NCI-H146 treated with DMSO at 0.1 percent for 48 hours (cell line): ENCODE data around the gene RFFL.

Source experiments
- DNase-seq: peaks from one replicate; lab custom pipeline; 2025; ENCODE audit not compliant: unreplicated experiment; lab: John Stamatoyannopoulos, UW

The RFFL gene

DNA sequence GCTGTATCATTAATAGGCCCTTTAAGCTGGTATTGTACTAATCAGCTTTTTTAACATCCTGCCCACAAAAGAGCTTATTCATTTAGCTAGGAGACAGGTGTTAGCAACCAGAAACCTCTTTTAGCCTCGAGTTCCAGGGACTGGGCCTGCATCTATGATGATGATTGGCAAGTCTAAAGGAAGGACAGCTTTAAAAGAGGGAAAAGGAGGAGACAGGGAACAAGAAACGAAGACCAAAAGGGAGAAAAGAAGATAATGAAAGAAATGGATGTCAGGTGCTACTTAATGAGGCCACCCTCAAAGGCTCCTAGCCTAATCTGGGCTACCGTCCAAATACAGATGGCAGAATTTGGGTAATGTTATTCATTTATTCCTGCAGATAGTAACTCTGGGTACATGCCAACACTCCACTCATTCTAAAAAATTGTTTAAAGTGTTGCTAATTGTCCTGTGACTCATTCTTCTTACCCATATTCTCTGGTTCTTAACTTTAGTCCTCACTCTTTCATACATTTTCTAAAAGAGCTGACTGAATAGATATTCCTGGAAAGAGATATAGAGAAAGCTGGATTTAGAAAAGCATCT is 18.7 kb upstream of the RFFL start:
- no peak for DNase-seq

DNA sequence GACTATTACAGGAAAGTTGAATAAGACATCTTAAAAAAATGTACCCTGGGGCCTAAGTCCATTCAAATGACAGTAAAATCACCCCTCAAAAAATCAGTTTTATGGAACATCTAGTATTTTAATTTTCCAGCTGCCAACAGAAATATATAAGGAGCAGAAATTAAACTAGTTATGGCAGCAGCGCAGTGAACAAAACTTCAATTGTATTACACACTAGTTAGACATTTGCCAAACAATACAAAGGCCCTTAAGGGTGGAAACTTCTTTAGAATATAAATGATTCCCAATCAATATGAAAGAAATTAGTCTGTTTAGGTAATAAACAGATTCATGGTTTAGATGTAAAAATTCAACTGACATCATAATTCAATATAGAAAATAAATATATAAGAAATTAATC is 18.1 kb upstream of the RFFL start:
- DNase-seq: no peak

DNA sequence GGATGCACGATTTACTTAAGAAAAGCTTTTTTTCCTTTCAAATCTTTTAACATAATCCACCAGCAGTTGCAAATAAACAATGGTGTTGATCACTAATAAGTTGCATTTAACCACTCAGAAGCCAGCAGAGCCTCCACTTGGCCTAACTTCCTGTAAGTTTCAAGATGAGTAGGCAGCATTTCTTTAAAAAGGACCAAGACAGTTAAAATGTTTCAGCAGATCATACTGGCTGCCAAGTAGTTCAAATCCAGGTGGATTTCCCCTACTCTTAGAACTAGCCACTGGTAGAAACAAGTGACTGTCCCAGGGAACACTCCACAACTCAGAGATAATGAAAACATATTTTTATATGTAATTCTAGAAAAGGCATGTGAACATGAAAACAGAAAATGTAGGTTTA is 17.0 kb upstream of the RFFL start:
- DNase-seq: no peak

DNA sequence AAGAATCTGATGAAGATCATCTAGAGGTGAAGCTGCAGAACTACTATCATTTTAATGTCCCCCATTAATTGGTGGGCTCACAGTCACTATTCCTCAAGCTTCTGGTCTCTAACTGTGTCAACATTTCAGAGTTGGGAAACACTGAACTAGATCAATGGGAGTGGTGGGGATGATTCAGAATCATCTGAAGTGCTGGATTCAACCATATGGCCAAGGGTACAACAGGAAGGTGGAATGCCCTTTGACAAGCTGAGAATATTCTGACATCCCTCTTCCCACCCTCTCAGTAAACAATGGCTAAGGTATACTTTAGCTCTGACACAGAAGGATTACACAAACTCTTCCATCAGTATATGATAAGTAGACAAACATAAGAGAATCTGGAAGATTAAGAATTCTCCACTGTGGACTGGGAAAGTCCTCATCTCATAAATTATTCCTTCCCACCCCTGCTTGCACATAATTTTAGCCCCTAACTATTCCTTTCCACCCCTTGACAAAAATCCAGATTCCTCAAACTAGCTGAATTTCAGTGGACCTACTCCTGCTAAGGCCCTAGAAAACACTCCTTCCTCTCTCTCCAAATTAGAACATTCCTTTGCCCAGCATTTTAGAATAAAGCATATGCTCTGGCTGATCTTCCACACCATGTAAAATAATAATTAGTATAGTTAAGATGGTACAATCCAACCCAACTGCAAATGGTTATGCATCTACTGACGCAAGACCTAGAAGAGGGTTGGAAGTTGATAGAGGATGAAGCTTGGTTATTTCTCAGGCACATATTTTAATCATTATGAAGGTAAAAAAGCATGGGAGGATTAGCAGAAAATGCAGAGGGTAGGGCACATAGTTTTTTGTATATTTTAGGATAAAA is 16.3 kb upstream of the RFFL start:
- no peak for DNase-seq

DNA sequence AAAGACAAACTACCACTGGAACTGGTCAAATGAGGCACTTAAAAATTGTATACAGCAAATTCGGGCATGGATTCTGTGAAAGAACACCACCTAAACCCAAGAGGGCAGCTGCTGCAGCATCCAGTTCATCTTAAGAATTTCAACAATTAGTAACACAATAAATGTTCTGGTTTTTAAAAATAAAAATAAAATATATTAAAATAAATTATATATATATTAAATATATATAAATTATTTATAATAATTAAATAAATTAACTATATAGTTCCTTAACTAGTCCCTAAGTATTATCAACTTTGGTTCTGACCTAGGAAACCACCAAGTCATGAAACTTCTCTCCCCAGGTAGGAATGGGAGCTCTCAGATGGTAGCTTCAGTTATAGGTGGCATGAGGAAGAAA is 13.4 kb upstream of the RFFL start:
- no peak for DNase-seq

DNA sequence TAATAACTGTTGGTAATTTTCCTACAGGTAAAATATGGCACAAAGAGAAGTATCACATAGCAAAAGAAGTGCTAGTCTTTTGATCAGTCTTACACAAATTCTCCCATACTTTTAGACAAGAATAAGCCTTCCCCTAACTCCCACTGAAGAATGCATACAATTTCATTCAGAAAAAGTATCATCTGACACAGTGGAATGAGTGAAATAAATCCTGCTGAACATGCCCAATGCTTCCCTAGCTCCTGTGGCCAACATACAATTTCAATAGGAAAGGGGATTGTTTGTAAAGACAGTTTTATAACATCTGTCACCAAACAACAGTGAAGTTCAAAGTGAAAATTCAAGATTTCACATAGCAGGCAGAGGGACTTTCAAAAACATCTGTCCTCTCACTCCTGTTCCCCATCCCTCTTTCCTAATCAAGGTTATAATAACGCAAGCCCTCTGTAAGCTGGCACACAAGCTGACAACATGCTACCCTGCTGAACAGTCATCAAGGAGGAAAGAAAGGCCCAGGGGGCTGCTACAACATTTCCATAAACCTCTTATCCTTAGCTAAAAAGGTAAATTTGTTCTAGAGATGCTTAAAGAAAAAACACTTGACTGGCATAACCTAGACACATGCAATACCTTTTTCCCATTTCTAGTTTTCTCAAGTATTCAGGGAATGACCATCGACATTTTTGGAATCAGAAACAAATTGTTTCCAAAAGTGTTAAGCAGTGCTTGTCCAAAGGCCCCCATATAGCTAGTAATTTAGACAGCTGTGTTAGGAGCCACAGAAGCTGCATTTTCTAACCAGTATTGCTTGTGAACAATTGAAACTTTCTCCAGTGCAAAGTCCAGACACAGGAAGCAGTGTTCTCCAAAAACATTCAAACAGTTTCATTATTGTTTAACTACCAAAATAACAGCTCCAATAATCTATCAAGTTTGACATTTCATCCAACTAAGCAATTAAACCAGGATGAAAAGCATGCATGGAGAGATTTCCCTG is 11.5 kb upstream of the RFFL start:
- no peak for DNase-seq

DNA sequence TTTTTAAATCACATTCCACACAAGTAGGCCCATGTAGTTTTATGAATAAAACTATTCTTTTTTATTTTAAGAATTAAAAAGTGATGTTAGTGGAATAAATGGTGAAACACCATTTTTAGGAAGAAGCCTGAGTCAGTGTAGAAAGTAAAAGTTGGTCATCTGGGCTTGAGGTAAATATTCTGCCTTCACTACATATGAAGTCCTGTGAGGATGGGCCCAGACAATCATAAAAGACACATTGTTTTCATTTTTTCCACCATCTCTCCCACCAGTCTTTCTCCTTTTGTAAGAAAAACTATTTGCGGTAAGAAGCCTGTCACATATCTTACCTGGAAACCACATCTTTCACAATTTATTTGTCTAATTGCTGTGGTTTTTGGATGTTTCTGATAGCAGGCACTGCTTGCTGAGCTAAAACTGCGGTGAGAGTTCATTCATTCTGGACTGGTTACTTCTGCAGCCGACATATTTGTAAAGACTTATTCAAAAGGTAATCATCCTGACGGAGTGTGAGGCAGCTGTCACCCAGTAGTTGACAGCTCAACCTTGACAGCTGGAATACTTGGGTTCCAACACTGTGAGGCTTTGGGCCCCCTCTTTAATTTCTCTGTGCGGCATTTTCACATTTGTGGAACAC is 10.6 kb upstream of the RFFL start:
- no peak for DNase-seq

DNA sequence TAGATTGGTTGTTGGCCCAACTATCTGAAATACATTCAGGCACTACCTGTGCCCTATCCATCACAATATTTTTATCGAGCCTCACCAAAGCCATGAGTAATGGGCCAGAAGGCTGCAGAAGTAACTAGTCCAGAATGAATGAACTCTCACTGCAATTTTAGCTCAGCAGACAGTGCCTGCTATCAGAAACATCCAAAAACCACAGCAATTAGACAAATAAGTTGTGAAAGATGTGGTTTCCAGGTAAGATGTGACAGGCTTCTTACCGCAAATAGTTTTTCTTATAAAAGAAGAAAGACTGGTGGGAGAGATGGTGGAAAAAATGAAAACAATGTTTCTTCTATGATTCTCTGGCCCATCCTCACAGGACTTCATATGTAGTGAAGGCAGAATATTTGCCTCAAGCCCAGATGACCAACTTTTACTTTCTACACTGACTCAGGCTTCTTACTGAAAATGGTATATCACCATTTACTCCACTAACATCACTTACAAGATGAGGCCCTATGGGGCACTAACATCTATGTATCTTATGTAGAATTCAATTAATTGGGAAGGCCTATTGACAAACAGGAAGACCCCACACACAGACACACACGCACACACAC is 9.8 kb upstream of the RFFL start:
- DNase-seq: no peak

DNA sequence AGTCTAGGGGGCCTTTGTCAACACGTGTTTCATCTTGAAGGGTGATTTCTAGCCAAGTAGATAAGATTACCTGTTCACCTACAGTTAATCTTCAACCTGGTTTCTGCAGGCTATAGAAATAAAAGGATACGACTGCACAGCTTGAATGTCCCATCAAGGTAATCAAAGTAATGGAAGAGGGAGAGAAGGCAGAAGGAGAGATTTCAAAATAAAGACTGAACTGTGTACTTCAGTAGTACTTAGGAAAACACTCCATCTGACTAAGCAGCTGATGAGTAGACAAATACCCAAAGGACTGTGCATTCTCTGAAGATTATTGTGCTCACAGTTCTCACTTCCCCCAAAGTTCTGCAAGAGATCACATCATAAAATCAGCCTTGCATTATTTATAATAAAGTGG is 5.8 kb upstream of the RFFL start:
- no peak for DNase-seq

DNA sequence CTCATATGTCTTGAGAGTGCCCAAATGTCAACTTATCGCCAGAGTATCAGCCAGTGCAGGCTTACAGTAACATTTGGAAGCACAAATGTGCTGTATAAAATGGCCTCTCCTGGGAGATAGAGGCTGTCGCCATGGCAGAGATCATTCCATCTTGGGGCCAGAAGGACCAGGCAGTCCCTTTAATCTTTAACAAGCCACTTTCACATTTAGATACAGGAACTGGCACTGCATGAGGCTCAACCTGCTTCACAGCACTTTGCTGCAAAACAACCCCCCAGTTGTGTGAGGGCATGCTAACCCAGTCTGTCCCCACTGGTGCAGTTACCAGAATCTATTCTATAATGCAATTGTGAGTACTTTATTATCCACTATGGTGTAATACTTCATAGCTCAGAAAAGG is 4.7 kb upstream of the RFFL start:
- DNase-seq: no peak

DNA sequence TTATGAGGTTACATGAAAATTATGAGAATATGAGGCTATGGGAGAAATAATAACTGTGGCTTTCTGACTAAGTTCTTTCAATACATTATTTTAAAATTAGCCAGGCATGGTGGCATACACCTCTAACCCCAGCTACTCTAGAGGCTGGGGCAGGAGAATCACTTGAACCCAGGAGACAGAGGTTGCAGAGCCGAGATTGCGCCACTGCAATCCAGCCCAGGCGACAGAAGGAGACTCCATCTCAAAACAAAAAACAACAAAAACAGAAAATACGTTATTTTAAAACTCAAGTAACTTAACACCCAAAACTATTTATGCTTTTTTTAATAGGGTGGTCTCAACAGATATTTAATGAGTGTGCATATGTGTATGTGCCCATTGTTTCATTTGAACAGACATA is 2.4 kb upstream of the RFFL start:
- DNase-seq: no peak

DNA sequence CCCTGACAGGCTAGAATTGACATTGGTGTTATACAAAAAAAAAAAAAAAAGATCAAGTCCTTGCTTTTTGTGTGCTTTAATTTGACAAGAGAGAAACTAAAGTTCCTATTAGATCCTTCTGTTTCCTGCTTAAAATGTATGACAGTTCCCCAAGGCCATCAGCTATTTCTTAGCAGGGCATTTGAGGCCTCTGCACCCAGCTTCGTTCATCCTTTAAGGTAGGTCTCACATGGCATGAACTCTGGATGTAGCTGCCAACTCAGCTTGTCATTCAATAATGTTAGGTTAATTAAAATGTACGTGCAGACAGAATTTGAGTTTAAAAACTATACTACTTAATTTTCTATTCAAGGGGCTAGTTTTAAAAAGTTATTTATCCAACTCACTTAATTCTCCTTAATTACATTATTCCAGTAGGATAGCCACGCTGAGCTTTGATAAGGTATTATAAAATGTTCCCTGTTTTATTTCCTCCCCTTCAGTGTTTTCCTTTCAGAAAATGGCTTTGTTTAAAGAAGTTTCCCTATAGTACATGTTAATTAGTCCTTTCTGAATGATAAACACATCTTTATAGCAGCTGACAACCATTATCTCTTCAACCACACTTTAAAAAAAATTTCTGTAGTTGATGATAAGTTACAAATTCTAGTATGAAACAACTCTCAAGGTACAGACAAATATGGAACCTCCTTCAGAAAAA is 1.2 kb upstream of the RFFL start:
- no peak for DNase-seq

DNA sequence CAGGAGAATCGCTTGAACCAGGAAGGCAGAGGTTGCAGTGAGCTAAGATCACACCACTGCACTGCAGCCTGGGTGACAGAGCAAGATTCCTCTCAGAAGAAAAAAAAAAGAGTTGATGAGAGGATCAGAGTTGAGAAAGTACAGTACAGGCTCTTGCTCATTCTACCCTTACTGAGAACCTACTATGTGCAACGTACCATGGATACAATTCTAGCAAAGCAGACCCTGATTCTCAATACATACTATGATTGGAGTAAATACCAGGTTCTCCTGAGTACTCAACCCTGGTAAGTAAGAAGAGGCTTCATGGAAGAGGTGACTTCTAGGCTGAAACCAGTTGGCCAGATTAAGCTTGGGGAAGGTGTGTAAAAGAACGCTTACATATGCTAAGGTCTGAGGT is 1.2 kb downstream of the RFFL start:
- no peak for DNase-seq

DNA sequence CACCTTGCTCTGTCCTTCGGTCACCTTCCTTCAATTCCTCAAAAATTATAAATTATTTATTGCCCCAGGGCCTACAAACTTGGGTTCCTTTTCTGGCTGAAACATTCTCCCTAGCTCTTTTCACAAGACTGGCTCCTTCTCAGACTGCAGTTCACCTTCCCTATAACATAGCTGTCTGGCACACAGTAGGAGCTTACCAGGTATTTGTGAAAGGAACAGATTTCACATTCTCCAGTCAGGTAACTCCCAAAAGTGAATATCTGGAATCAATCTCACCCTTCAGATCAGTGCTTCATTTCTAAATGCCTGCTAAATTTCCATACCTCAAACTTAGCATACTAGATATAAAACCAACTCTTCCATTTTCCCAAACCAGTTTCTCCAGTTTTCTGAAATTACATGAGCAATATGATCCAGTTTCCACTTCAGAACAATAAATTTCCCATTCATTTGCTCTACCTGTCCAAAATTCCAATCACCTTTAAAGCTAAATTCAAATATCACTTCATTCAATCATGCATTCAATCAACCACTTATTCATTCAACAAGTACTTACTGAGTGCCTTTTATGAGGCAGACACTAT is 6.1 kb downstream of the RFFL start:
- no peak for DNase-seq

DNA sequence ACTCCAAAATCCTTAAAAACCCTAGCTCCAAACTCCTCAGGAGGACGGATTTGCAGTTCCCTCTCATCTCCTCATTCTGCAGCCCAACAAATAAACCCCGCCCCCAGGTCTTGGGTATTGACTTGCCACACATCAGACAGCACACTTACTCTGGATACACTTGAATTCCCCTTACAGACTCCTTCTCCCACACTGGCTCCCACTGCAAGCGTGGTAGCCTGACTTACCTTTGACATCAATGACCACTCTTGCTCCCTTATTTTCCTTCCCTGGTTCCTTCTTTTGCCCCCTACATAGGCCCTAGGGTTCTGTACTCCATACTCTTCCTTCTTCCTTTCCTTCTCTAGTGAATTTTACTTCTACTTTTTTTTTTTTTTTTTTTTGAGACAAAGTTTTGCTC is 7.5 kb downstream of the RFFL start:
- DNase-seq: no peak

DNA sequence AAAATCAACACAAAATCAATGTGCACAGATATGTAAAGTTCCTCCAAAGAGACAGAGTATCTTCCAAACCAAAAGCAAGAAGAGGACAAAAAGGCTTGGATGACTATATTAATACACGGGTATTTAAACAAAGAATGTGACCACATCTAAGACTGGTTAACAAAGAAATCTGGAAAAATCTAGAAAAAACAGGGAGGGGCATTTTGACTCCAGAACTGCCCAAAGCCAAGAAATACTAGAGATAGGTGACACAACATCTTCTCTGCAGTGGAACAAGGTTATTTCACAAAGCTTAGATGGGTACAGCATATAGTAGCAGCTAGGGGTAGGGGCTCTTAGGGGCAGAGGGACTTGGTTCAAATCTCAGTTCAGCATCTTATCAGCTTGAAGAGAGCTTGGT is 10.3 kb downstream of the RFFL start:
- DNase-seq: no peak

DNA sequence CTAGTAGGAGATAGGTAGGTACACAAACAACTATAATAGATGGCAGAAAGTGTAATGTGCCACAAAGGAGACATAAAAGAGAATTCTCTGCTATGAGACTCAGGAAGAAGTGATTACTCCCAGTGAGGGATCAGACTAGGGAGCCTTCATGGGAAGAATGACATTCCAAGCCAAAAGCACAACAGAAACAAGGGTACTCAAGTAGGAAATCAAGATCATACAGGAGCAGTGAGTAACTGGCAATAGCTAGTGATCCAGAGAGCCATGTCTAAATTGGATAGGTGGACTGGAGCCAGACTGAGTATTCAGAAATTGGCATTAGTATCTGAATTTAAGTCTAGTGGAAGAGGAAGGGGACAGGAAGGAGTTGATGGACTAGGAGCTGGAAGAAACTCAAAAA is 10.7 kb downstream of the RFFL start:
- no peak for DNase-seq

DNA sequence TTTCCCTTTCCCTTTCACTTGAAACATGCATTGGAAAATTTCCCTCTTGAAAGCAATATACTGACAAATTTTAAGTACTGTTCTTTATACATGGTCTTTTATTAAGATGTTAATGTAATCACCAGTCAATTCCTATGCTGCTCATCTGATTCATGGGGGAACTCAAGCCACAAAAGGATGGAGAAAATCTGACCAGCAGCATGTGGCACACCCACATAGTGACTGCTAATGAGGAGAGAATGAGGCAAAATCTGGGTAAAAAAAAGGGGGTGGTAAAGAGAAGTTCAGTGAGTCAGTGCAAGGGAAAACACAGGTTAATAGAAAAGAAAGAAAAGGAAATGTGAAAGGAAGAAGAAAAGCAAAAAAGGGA is 11.3 kb downstream of the RFFL start:
- no peak for DNase-seq

DNA sequence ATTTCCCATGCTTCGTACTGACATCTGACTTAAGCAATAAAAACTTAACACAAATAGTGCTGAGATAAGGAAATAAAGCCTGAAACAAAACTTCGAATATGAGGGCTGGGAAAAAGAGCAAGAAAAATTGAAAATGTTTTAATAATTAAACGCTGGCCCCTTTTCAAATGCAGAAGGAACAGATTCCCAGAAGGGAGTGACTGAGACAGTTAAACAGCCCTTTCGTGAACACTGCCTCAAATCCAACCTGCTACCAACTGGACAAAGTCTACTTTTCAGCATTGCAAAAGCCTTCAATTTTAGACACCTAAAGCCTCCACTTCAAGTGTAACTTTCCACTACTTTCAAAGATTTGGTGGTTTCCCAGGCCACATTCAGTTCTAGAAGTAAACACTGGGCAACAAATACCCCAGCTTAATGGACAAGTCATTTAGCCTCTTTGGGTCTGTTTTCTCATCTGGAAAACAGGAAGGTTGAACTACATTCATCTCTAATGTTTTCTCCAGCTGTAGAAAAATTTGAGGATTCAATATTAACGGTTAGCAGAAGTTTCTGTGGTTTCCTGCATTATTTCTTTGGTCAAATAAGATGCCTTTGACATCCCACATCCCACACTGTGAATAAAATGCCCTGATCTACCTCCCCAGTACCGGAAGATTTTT is 11.8 kb downstream of the RFFL start:
- DNase-seq: no peak
